ENCODE data around the gene PMPCA. TPM values are rescaled to one million over a fixed set of nuclear protein-coding genes. Genes with fewer than 3 reads are reported as not detected.

The PMPCA gene
- total RNA-seq, 1 experiment from 2014 or later, result 116 TPM

GRCh38 chr9:136361047-136361753 is 49.3 kb upstream of the PMPCA start:
- no peak for TF ChIP-seq CEBPB (IDR thresholded peaks at IDR 0.05; ENCODE audit: low read depth)
- Histone ChIP-seq H3K27ac (ENCODE audit: low read depth, low read length) (no peak overlapping the region), H3K4me3 (replicated peaks in 1 of 2; ENCODE audit: low read depth in 1 of 2, low read length in 2 of 2) (no peak overlapping the region), H2AFZ (ENCODE audit: low read depth, low read length, poor library complexity, severe bottlenecking) (no peak overlapping the region), H3K9me3 (ENCODE audit: control insufficient read depth in 1 of 2, insufficient read depth in 1 of 2, low read depth in 1 of 2, low read length in 2 of 2) (no peaks in the 10 kb centered on the region), H3K9me2 (ENCODE audit: insufficient read depth) (no peaks in the 10 kb centered on the region), H3K4me2 (ENCODE audit: low read length) (no peak overlapping the region), H3K36me3 (ENCODE audit: control insufficient read depth in 1 of 2, insufficient read depth in 2 of 2, low read length in 2 of 2) (no peaks in the 10 kb centered on the region), H3K79me2 (ENCODE audit: insufficient read depth, low read length) (no peaks in the 10 kb centered on the region), H3K27me3 (ENCODE audit: insufficient read depth, low read length) (no peaks in the 10 kb centered on the region), H4K20me1 (ENCODE audit: insufficient read depth) (no peaks in the 10 kb centered on the region), H3K9ac (ENCODE audit: low read length) (no peak overlapping the region), H3K4me1 (ENCODE audit: control insufficient read depth in 1 of 2, insufficient read depth in 2 of 2, low read length in 2 of 2) (peaks cover 10 to 16% of the 10 kb centered on the region in 2 experiments)
- ATAC-seq, result no peak
- ChIA-PET CTCF (no interaction called here), POLR2A (no interaction called here), RAD21 (ENCODE audit: low non-redundant PET in 1 of 2, low total read pairs in 2 of 2, uncharacterized antibody in 2 of 2, unreplicated experiment in 2 of 2) (no interaction called here)
- no TSS peak for BruUV-seq (replicated peaks)
- intact Hi-C loops (cut with micrococcal nuclease), result no loop called here
- no peak for DNase-seq (ENCODE audit: low read depth, low spot score)

GRCh38 chr9:136361754-136362449 is 48.6 kb upstream of the PMPCA start:
- no peak overlapping the region for H3K4me3 ChIP-seq (replicated peaks in 1 of 2; ENCODE audit: low read depth in 1 of 2, low read length in 2 of 2)
- H3K79me2 ChIP-seq (ENCODE audit: insufficient read depth, low read length), result no peaks in the 10 kb centered on the region
- no peaks in the 10 kb centered on the region for H4K20me1 ChIP-seq (ENCODE audit: insufficient read depth)
- ATAC-seq (no peak), DNase-seq (ENCODE audit: low read depth, low spot score) (no peak)
- no peaks in the 10 kb centered on the region for H3K9me3 ChIP-seq (ENCODE audit: control insufficient read depth in 1 of 2, insufficient read depth in 1 of 2, low read depth in 1 of 2, low read length in 2 of 2)
- H3K4me2 ChIP-seq (ENCODE audit: low read length), result peak overlapping the region; percentile 88
- no peaks in the 10 kb centered on the region for H3K36me3 ChIP-seq (ENCODE audit: control insufficient read depth in 1 of 2, insufficient read depth in 2 of 2, low read length in 2 of 2)
- ChIA-PET CTCF (interaction anchor here (2.4 kb wide), 1 partner anchor 39 kb away, joined by 8 read pairs; no protein-coding TSS in a partner anchor), POLR2A (interaction anchor here (0.6 to 1.7 kb wide), 2 partner anchors 16 to 34 kb away, joined by 3 to 8 read pairs; partner anchors contain the start of gene GPSM1), RAD21 (ENCODE audit: low non-redundant PET in 1 of 2, low total read pairs in 2 of 2, uncharacterized antibody in 2 of 2, unreplicated experiment in 2 of 2) (no interaction called here)
- H2AFZ ChIP-seq (ENCODE audit: low read depth, low read length, poor library complexity, severe bottlenecking), result no peak overlapping the region
- peak overlapping the region; percentile 58; the same call in 1 of the 2 replicates for H3K27ac ChIP-seq (ENCODE audit: low read depth, low read length)
- no TSS peak for BruUV-seq (replicated peaks)
- H3K9me2 ChIP-seq (ENCODE audit: insufficient read depth), result no peaks in the 10 kb centered on the region
- H3K4me1 ChIP-seq (ENCODE audit: control insufficient read depth in 1 of 2, insufficient read depth in 2 of 2, low read length in 2 of 2), result peaks cover 10 to 16% of the 10 kb centered on the region in 2 experiments
- no peak for TF ChIP-seq FOSL1 (IDR thresholded peaks at IDR 0.05; ENCODE audit: low read depth)
- TF ChIP-seq JUND (IDR thresholded peaks at IDR 0.05), result no peak
- no peak for TF ChIP-seq POLR2A (IDR thresholded peaks at IDR 0.05; ENCODE audit: borderline replicate concordance, extremely low read depth, insufficient read depth, insufficient read length)
- no peak for TF ChIP-seq SRF (IDR thresholded peaks at IDR 0.05; ENCODE audit: low read depth)
- no peak for TF ChIP-seq YY1 (IDR thresholded peaks at IDR 0.05; ENCODE audit: extremely low read depth, insufficient replicate concordance, low read depth, low read length)
- TF ChIP-seq MAX (IDR thresholded peaks at IDR 0.05), result no peak
- TF ChIP-seq ZNF274 (IDR thresholded peaks at IDR 0.05; ENCODE audit: low read depth, low read length), result no peak
- H3K27me3 ChIP-seq (ENCODE audit: insufficient read depth, low read length), result no peaks in the 10 kb centered on the region
- H3K9ac ChIP-seq (ENCODE audit: low read length), result no peak overlapping the region
- intact Hi-C loops (cut with micrococcal nuclease), result no loop called here
